HEK293 (cell line): ENCODE measurements around the gene ENKUR.

Experiments
- CTCF ChIA-PET: fragments of 350-600 bp; formaldehyde crosslinking; extraction: SDS; loops from one replicate; lab custom pipeline; 2021; ENCODE audit warnings: antibody characterized with exemption; lab: Yijun Ruan, JAX
- POLR2A ChIA-PET: fragments of 300-600 bp; formaldehyde crosslinking; extraction: SDS; loops from one replicate; lab custom pipeline; 2020; ENCODE audit warnings: antibody characterized with exemption, inconsistent platforms; lab: Yijun Ruan, JAX
- H3K27ac ChIP-seq: fragments of 200-500 bp; sonication (Bioruptor generic); 2 replicates; pipeline ENCODE4 v1.5.1; 2014; ENCODE audit warnings: low read depth, low read length, control low read depth, inconsistent platforms; ENCODE audit errors: extremely low read depth
- H3K36me3 ChIP-seq, 2 experiments: fragments of 200-500 bp in 1 of 2; sonication (Bioruptor generic) in 1 of 2; 1 replicate in 1 of 2; 2 replicates in 1 of 2; pipeline ENCODE4 v1.5.1; 2014 to 2017; ENCODE audit warnings: inconsistent platforms in 2 of 2, low read length in 2 of 2; ENCODE audit not compliant: control insufficient read depth in 2 of 2, insufficient read depth in 1 of 2
- H3K4me1 ChIP-seq: fragments of 200-500 bp; sonication (Bioruptor generic); 2 replicates; pipeline ENCODE4 v1.5.1; 2014; ENCODE audit warnings: mild to moderate bottlenecking, low read length, inconsistent platforms; ENCODE audit not compliant: control insufficient read depth, insufficient read depth
- H3K4me3 ChIP-seq: 2 replicates; pipeline ENCODE4 v1.5.1; 2011; ENCODE audit warnings: low read depth, mild to moderate bottlenecking, control low read depth, low read length, moderate library complexity
- H3K9me3 ChIP-seq: fragments of 200-500 bp; sonication (Bioruptor generic); 2 replicates; pipeline ENCODE4 v1.5.1; 2014; ENCODE audit warnings: low read depth, low read length, inconsistent platforms; ENCODE audit not compliant: control insufficient read depth, insufficient read depth
- AEBP2 ChIP-seq: fragments of 450-650 bp; formaldehyde crosslinking; IDR thresholded peaks from 2 replicates; pipeline ENCODE4 v1.5.1; 2016; ENCODE audit warnings: missing biosample characterization, missing genetic modification characterization, borderline replicate concordance
- ATF2 ChIP-seq: fragments of 450-650 bp; formaldehyde crosslinking; IDR thresholded peaks from 2 replicates; pipeline ENCODE4 v1.5.1; 2016; ENCODE audit warnings: missing biosample characterization, missing genetic modification characterization, low read depth
- BCL6B ChIP-seq: fragments of 450-650 bp; formaldehyde crosslinking; IDR thresholded peaks from 2 replicates; pipeline ENCODE4 v1.5.1; 2017; ENCODE audit warnings: missing biosample characterization, missing genetic modification characterization
- GLI2 ChIP-seq: fragments of 450-650 bp; formaldehyde crosslinking; IDR thresholded peaks from 2 replicates; pipeline ENCODE4; 2017; ENCODE audit warnings: missing biosample characterization, missing genetic modification characterization, low read depth, borderline replicate concordance
- HOXC10 ChIP-seq: sonication (generic); formaldehyde crosslinking; IDR thresholded peaks from 2 replicates; pipeline ENCODE4 v1.8.1; 2023; ENCODE audit warnings: mild to moderate bottlenecking, missing genetic modification reagents
- MYNN ChIP-seq: fragments of 450-650 bp; formaldehyde crosslinking; IDR thresholded peaks from 2 replicates; pipeline ENCODE4 v1.5.1; 2016; ENCODE audit warnings: missing biosample characterization, missing genetic modification characterization, borderline replicate concordance
- SCRT1 ChIP-seq: fragments of 450-650 bp; formaldehyde crosslinking; IDR thresholded peaks from 2 replicates; pipeline ENCODE4 v1.5.1; 2016; ENCODE audit warnings: missing biosample characterization, missing genetic modification characterization, borderline replicate concordance
- SCRT2 ChIP-seq: fragments of 450-650 bp; formaldehyde crosslinking; IDR thresholded peaks from 2 replicates; pipeline ENCODE4 v1.5.1; 2016; ENCODE audit warnings: missing biosample characterization, missing genetic modification characterization
- ZEB2 ChIP-seq: fragments of 450-650 bp; formaldehyde crosslinking; IDR thresholded peaks from 2 replicates; pipeline ENCODE4 v1.5.1; 2016; ENCODE audit warnings: missing biosample characterization, missing genetic modification characterization
- ZFHX2 ChIP-seq: fragments of 450-650 bp; formaldehyde crosslinking; conservative IDR thresholded peaks from 2 replicates; pipeline ENCODE4 v1.5.1; 2016; ENCODE audit warnings: missing biosample characterization, missing genetic modification characterization
- ZFP69B ChIP-seq: fragments of 450-650 bp; formaldehyde crosslinking; IDR thresholded peaks from 2 replicates; pipeline ENCODE4 v1.5.1; 2016; ENCODE audit warnings: missing biosample characterization, missing genetic modification characterization
- ZNF169 ChIP-seq: fragments of 450-650 bp; formaldehyde crosslinking; IDR thresholded peaks from 2 replicates; pipeline ENCODE4 v1.5.1; 2016; ENCODE audit warnings: missing biosample characterization, missing genetic modification characterization
- ZNF221 ChIP-seq: fragments of 450-650 bp; formaldehyde crosslinking; IDR thresholded peaks from 2 replicates; pipeline ENCODE4 v1.5.1; 2017; ENCODE audit warnings: missing biosample characterization, missing genetic modification characterization, borderline replicate concordance
- ZNF274 ChIP-seq, 2 experiments: fragments of 200-500 bp in 1 of 2; fragments of 450-650 bp in 1 of 2; sonication (Bioruptor generic) in 1 of 2; formaldehyde crosslinking in 1 of 2; IDR thresholded peaks; 2 replicates each; pipeline versions ENCODE4 v1.5.1 to v1.6.1; 2014 to 2016; ENCODE audit warnings: borderline replicate concordance in 1 of 2, inconsistent platforms in 1 of 2, low read length in 1 of 2, missing biosample characterization in 1 of 2, missing genetic modification characterization in 1 of 2
- ZNF449 ChIP-seq: fragments of 450-650 bp; formaldehyde crosslinking; IDR thresholded peaks from 2 replicates; pipeline ENCODE4 v1.5.1; 2017; ENCODE audit warnings: missing biosample characterization, mild to moderate bottlenecking, missing genetic modification characterization, moderate library complexity
- ZNF518A ChIP-seq: fragments of 450-650 bp; formaldehyde crosslinking; conservative IDR thresholded peaks from 2 replicates; pipeline ENCODE4 v1.5.1; 2016; ENCODE audit warnings: low read depth, missing biosample characterization, missing genetic modification characterization

Gene ENKUR

GRCh38 chr10:25063157-25063556 lies 47.2 kb upstream of the ENKUR start:
- CTCF ChIA-PET, result no interaction called here
- no peak overlapping the region for H3K27ac ChIP-seq
- TF ChIP-seq ZNF221 (tag by site-specific recombination) (no peak), HOXC10 (no peak)

GRCh38 chr10:25061711-25062449 lies 45.9 kb upstream of the ENKUR start:
- Histone ChIP-seq H3K27ac (no peak overlapping the region), H3K4me1 (peaks cover 6% of the 10 kb centered on the region; the same call in 1 of the 2 replicates), H3K36me3 (no peaks in the 10 kb centered on the region)
- CTCF ChIA-PET, result interaction anchor here (0.7 to 1.2 kb wide), 2 partner anchors 165 to 741 kb away, joined by 3 read pairs; no protein-coding TSS in a partner anchor
- POLR2A ChIA-PET, result no interaction called here
- TF ChIP-seq SCRT2 (peak; percentile 94), SCRT1 (tag by site-specific recombination) (peak; percentile 34; the same call in 1 of the 2 replicates), ZFP69B (no peak), ATF2 (tag by site-specific recombination) (0 out of 2 replicates have a peak, but pooled peaks have one; percentile 21), ZNF274 (IDR thresholded peaks at IDR 0.05; ENCODE audit: low read length) (no peak), ZNF274 (tag by site-specific recombination; IDR thresholded peaks at IDR 0.05; ENCODE audit: borderline replicate concordance) (no peak)
- TF ChIP-seq, all 188 proteins: peak for 3
- no peak overlapping the region for H3K4me3 ChIP-seq
- H3K9me3 ChIP-seq, result no peaks in the 10 kb centered on the region

More at GRCh38 chr10:25063157-25063556, 47.2 kb upstream of the ENKUR start:
- no peak overlapping the region for H3K4me3 ChIP-seq
- H3K4me1 ChIP-seq, result peaks cover 6% of the 10 kb centered on the region; the same call in 1 of the 2 replicates
- no peaks in the 10 kb centered on the region for H3K9me3 ChIP-seq
- no peaks in the 10 kb centered on the region for H3K36me3 ChIP-seq
- POLR2A ChIA-PET, result no interaction called here

GRCh38 chr10:25061125-25061524 lies 45.2 kb upstream of the ENKUR start:
- no peak overlapping the region for H3K4me3 ChIP-seq
- ChIA-PET POLR2A (interaction anchor here (0.9 kb wide), 1 partner anchor 337 kb away, joined by 3 read pairs; the partner anchor contains the start of gene ARHGAP21), CTCF (interaction anchor here (0.5 to 1.2 kb wide), 5 partner anchors 20 to 740 kb away, joined by 3 to 5 read pairs (median 3); no protein-coding TSS in a partner anchor)
- no peaks in the 10 kb centered on the region for H3K9me3 ChIP-seq
- peaks cover 6% of the 10 kb centered on the region; the same call in 1 of the 2 replicates for H3K4me1 ChIP-seq
- H3K27ac ChIP-seq, result no peak overlapping the region
- H3K36me3 ChIP-seq, result no peaks in the 10 kb centered on the region
- TF ChIP-seq ZEB2 (tag by site-specific recombination) (no peak), ZFHX2 (no peak), ZNF449 (no peak), ZNF169 (no peak), MYNN (no peak), BCL6B (tag by site-specific recombination) (no peak), ZNF518A (no peak), GLI2 (tag by site-specific recombination) (no peak), AEBP2 (no peak)
